Measurements from ENCODE around the gene HLCS. TPM values are rescaled to one million over a fixed set of nuclear protein-coding genes. Genes with fewer than 3 reads are reported as not detected.

HLCS gene
- total RNA-seq, 6 donors from 2014 or later: 15.3 to 34.6 (median 24.1) TPM

DNA sequence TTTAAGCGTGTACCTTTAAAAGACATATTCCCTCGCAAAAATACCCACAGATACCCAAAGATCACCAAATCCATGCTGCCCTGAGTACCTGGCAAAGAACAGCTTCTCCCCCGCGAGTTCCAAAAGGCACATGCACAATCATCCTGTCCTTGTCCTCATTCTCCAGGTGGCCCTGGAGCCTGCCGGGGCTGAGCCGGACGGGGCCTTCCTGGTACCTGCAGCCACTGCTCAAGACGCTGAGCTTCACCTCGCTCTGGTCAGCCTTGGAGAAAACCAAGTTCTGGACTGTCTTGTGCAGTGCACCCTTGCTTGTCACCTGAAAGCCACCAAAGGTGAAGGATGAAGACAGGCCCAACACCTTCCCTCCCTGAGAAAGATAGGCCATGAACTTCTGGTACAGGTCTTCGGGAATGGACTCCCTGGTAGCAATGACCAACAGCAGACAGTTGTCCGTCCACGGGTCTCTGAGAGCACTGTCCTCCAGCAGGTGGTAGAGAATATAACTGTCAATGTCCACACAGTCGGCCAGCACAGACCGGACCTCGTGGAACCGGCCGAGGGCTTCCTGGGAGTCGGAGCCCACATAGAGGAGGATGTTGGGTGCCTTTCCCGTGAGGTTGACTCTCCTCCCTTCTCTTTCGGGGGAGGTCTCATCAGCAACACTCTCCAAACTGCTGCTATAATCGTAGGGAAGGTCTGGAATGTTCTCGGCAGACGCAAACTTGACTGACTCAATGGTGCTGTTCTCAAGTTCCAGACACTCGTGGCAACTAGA lies 29.9 kb downstream of the HLCS start:
- H3K9me3 ChIP-seq: no peaks in the 10 kb centered on the region
- no peak overlapping the region for H3K27ac ChIP-seq
- H3K4me1 ChIP-seq: peaks cover 0 to 18% (median 7%) of the 10 kb centered on the region in 4 donors
- H3K4me3 ChIP-seq: no peak overlapping the region
- WGBS, 2 donors: 96 to 99% methylated on average over 14 to 24 of the region's 24 CpGs
- peaks cover 0 to 24% (median 14%) of the 10 kb centered on the region in 4 donors for H3K36me3 ChIP-seq
- ATAC-seq (ENCODE audit: low FRiP score in 2 of 2) (no peak), DNase-seq (peak in 1 of 2 donors; percentile 58)
- TF ChIP-seq POLR2A (IDR thresholded peaks at IDR 0.05): no peak
- no peak for TF ChIP-seq EP300 (IDR thresholded peaks at IDR 0.05)
- TF ChIP-seq POLR2AphosphoS5 (IDR thresholded peaks at IDR 0.05): no peak
- TF ChIP-seq, protein P1, sequence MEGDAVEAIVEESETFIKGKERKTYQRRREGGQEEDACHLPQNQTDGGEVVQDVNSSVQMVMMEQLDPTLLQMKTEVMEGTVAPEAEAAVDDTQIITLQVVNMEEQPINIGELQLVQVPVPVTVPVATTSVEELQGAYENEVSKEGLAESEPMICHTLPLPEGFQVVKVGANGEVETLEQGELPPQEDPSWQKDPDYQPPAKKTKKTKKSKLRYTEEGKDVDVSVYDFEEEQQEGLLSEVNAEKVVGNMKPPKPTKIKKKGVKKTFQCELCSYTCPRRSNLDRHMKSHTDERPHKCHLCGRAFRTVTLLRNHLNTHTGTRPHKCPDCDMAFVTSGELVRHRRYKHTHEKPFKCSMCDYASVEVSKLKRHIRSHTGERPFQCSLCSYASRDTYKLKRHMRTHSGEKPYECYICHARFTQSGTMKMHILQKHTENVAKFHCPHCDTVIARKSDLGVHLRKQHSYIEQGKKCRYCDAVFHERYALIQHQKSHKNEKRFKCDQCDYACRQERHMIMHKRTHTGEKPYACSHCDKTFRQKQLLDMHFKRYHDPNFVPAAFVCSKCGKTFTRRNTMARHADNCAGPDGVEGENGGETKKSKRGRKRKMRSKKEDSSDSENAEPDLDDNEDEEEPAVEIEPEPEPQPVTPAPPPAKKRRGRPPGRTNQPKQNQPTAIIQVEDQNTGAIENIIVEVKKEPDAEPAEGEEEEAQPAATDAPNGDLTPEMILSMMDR (IDR thresholded peaks at IDR 0.05): no peak
- no peaks in the 10 kb centered on the region for H3K27me3 ChIP-seq

DNA sequence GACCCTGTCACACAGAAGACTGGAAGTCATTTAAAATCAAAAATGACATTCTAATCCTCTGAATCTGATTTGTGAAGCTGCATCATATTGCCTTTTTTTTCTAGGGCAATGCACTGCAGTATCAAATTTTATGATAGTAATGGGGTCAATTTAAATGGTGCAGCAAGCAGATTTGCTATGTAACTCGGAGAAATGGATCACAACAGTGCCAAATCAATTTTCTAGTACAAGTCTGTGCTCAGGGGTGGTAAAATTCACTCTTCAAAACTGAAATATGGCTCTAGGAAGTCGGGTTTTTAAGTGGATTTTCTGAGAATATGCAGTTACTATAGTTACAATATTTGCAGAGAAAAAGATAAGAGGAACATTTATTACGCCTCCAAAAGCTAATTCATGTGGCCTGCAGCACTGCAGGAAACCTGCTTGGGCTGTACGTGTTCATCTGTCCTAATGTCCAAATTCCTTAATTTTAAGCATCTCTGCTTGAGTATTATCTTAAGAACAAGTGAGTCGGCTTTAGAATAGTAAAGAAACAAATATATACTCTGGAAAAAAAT lies 31.5 kb downstream of the HLCS start:
- TF ChIP-seq, protein P1 (IDR thresholded peaks at IDR 0.05): no peak
- TF ChIP-seq POLR2AphosphoS5 (IDR thresholded peaks at IDR 0.05) (no peak), POLR2A (IDR thresholded peaks at IDR 0.05) (no peak), EP300 (IDR thresholded peaks at IDR 0.05) (no peak)
- H3K4me3 ChIP-seq: no peak overlapping the region
- H3K27ac ChIP-seq: no peak overlapping the region
- no peaks in the 10 kb centered on the region for H3K9me3 ChIP-seq
- DNase-seq (no peak), ATAC-seq (ENCODE audit: low FRiP score in 2 of 2) (no peak)
- peaks cover 0 to 24% (median 15%) of the 10 kb centered on the region in 4 donors for H3K36me3 ChIP-seq
- 35 to 52% methylated on average over 5 of the region's 5 CpGs for WGBS, 2 donors
- no peaks in the 10 kb centered on the region for H3K27me3 ChIP-seq
- peaks cover 0 to 18% (median 7%) of the 10 kb centered on the region in 4 donors for H3K4me1 ChIP-seq

DNA sequence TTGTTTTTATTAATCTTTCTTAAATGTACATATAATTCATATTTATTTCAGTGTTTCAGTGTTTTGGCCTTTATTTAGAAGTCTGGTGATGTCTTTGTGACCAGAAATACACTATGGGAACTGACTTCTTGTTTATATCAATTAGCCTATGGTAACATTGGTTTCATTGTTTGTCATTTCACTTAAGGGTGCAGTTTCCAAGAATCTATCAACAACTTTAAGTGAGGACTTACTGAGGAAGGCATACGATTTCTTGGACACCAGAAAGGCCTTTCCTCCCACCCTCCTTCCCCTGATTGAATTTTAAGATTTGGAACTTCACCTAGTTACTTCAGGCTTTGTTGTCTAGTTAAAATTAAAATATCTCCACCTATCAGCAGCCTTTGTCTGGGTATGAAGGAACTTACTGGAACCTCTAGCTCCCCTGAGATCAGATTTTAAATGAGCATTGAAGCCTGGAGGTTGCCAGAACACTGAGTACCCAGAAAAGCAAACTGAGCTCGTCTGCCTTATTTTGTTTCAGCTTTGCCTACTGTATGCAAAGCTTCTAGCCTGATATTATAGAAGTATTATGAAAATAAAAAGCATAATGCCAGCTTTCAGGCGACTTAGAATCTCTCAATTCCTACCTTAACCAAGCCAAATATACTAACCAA lies 34.2 kb downstream of the HLCS start:
- no peaks in the 10 kb centered on the region for H3K27me3 ChIP-seq
- H3K27ac ChIP-seq: no peak overlapping the region
- no peak overlapping the region for H3K4me3 ChIP-seq
- peaks cover 0 to 21% (median 14%) of the 10 kb centered on the region in 4 donors for H3K36me3 ChIP-seq
- WGBS, 2 donors: 79 to 86% methylated on average over 3 of the region's 3 CpGs
- TF ChIP-seq POLR2AphosphoS5 (IDR thresholded peaks at IDR 0.05) (no peak), POLR2A (IDR thresholded peaks at IDR 0.05) (no peak), EP300 (IDR thresholded peaks at IDR 0.05) (no peak)
- TF ChIP-seq, protein P1 (IDR thresholded peaks at IDR 0.05): no peak
- DNase-seq (no peak), ATAC-seq (ENCODE audit: low FRiP score in 2 of 2) (no peak)
- peaks cover 0 to 10% (median 0%) of the 10 kb centered on the region in 4 donors for H3K4me1 ChIP-seq
- no peaks in the 10 kb centered on the region for H3K9me3 ChIP-seq

DNA sequence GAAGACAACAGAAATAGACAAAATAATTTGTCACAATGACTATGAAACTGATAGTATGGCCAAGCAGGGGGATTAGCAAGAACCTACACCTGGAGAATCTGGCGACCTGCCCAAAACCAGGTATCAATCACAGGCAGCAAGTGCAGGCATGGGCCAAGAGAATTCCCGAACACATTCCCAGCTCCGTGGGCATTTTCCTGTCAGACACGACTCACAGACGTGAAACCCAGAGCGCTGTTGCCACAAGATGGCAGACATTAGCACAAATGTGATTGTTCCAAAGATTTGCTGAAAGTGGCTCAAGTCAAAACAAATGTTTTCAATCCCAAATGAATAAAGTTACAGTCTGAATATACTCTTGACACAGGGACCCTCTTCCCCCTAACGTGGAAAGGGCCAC lies 36.8 kb downstream of the HLCS start:
- no peak for DNase-seq
- H3K4me1 ChIP-seq: peaks cover 0 to 4% (median 0%) of the 10 kb centered on the region in 4 donors
- H3K36me3 ChIP-seq: peaks cover 0 to 10% (median 2%) of the 10 kb centered on the region in 4 donors
- ATAC-seq (ENCODE audit: low FRiP score in 2 of 2): no peak
- H3K9me3 ChIP-seq: no peaks in the 10 kb centered on the region
- TF ChIP-seq POLR2A (IDR thresholded peaks at IDR 0.05) (no peak), EP300 (IDR thresholded peaks at IDR 0.05) (no peak), POLR2AphosphoS5 (IDR thresholded peaks at IDR 0.05) (no peak)
- TF ChIP-seq, protein P1 (IDR thresholded peaks at IDR 0.05): no peak
- H3K4me3 ChIP-seq: no peak overlapping the region
- H3K27ac ChIP-seq: no peak overlapping the region
- H3K27me3 ChIP-seq: no peaks in the 10 kb centered on the region
- WGBS, 2 donors: 67 to 84% methylated on average over 7 of the region's 7 CpGs
